Measurements from ENCODE around the gene DCTD.

DNA sequence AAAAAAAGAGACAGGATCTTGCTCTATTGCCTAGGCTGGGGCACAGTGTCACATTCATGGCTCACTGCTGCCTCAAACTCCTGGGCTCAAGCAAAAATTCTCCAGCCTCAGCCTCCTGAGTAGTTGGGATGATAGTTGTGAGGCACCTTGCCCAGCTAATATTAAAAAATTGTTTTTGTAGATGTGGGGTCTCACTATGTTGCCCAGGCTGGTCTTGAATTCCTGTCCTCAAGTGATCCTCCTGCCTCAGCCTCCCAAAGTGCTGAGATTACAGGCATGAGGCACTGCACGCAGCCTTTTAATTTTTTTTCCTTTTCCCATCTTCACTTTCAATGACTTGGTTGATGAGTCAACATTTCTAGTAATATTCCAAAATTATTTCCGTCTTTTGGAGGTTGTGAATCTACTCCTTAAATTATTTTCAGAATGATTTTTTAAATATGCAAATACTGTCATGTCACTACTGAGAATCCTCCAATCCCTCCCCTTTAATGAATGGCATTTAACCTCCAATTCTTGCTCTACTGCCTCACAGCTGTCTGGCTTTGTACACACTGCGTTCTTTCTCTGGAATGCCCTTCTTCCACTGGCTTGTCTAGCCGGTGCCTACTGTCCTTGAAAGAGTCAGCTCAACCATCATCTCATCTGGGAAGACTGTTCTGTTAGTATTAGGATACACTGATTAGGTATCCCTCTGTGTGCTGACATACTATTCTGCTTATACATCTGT, 27.5 kb upstream of the DCTD start:
- TF ChIP-seq, protein P1, sequence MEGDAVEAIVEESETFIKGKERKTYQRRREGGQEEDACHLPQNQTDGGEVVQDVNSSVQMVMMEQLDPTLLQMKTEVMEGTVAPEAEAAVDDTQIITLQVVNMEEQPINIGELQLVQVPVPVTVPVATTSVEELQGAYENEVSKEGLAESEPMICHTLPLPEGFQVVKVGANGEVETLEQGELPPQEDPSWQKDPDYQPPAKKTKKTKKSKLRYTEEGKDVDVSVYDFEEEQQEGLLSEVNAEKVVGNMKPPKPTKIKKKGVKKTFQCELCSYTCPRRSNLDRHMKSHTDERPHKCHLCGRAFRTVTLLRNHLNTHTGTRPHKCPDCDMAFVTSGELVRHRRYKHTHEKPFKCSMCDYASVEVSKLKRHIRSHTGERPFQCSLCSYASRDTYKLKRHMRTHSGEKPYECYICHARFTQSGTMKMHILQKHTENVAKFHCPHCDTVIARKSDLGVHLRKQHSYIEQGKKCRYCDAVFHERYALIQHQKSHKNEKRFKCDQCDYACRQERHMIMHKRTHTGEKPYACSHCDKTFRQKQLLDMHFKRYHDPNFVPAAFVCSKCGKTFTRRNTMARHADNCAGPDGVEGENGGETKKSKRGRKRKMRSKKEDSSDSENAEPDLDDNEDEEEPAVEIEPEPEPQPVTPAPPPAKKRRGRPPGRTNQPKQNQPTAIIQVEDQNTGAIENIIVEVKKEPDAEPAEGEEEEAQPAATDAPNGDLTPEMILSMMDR (conservative IDR thresholded peaks at IDR 0.05 in 1 of 2, IDR thresholded peaks at IDR 0.05 in 1 of 2; ENCODE audit: low read depth in 1 of 2, low read length in 2 of 2), result no peak
- TF ChIP-seq EZH2 (IDR thresholded peaks at IDR 0.05; ENCODE audit: low read length, missing control alignments), result no peak

Measured in fibroblast of lung (primary cell).